HG02938 (cell line): ENCODE data around the gene RNF19B.

Experiments used
- ATAC-seq: cut with Tn5 transposase; IDR thresholded peaks from one replicate; pipeline ENCODE4 v1.9.1; 2021; ENCODE audit warnings: mild to moderate bottlenecking, moderate library complexity; ENCODE audit not compliant: unreplicated experiment

The RNF19B gene

DNA sequence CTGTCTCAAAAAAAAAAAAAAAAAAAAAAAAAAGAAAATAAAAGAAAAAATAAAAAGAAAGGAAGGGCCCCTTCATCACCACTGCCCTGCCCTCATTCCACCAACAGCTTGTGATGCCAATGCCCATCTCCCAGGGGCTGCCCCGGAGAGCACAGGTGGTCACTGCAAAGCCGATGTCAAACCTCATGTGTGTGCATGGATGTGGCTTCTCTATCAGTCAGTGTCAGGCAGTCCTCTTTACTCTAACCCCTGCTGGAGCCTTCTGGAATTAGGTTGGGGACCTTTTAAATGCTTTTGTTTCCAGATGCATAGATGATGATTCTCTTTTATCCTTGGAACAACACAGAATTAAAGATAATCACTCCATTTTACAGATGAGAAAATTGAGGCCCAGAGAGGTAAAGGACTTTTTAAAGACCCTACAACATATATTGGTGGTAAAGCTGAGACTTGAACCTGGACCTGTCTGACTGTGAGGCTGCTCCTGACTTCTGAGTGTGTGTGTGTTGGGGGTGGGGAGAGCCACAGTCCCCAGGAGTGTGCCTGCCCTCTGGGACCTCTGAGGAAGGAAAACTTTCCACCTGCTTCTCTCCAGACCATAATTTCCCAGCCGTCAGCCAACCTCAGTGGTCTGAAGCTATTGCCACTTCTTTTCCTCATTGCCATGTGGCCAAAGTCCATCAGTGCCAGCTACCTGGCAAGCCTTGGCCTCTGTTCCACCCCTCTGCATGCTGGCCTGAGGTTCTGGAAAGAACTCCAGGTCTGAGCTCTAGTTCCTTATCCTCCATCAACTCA, 60.4 kb downstream of the RNF19B start:
- no peak for ATAC-seq

DNA sequence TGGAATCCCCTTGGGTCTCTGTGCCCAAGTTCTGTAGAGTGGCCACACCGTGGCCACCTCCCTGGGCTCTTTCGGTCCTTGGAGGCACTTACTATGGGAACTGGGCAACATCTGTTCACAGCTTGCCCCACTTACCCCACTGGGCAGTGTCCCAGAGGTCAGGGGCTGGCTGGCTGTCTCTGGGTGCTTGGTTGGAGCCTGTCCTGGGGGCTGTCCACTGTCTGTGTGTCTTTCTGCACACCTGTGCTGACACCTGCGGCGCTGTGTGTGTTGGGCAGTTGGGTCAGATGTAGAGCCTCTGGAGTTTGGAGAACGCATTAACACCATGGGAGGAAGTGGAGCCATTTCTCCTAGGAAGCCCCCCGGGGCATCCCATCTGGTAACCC, 62.1 kb downstream of the RNF19B start:
- no peak for ATAC-seq

DNA sequence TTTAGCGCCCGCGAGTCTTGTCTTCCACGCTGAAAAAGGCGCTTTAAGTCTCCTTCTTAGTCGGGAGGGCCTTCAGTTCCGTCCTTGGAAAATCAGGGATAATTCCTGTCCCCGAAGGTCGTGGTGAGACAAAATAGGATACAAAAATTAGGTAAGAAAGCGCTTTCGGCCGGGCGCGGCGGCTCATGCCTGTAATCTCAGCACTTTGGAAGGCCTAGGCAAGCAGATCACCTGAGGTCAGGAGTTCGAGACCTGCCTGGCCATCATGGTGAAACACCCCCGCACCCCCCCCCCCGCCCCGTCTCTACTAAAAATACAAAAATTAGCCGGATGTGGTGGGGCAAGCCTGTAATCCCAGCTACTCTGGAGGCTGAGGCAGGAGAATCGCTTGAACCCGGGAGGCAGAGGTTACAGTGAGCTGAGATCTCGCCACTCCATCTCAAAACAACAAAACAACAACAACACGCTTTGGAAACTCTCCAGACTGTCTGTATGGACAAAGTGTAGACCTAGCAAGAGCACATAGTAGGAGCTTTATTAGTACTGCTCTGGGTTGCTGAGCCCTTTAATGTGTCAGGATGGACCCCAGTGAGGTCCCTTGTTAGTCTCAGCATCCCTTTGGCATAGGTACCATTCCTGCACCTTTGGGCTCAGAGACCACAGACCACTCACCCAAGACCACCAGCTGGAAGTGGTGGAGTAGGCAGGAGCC, 62.6 kb downstream of the RNF19B start:
- ATAC-seq = no peak

DNA sequence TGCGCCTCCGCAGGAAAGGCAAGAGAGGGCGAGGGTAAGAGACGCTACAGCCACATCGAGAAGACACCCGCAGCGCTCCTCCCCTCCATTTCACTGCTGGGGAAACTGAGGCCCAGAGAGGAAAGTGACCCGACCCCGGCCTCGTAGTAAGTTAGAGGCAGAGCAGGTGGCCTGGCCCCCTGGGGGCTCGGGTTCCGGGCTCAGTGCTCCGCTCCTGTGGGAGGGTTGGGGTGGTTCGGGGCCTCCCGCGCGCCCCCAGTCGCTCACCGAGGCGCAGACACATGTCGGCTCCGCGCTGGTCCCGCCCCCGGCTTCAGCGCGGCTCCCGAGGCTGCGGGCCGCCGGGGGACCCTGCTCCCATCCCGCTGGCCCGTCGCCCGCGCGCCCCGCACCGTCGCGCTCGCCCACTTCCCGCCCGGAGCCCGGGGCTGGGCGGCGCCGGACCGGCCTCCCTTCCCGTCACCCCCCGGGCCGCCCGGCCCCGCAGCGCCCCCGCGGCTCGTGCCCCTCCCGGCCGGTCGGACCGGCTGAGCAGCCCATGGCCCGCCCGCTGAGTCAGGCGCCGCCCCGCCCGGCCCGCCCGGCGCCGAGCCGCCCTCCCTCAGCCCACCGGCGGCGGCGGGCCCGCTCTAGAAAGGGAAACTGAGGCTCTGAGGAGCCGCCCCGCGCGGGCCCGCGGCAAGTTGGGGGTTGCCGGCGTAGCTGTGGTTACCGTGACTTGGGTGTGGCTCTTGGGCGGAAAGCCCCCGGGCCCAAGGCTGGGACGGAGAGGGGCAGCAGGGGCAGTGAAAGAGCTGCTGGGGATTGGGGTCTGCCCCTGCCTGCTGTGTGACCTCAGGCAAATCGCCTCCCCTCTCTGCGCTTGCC, 63.4 kb downstream of the RNF19B start, which contains the start of gene TMEM54:
TSS of gene TMEM54 (minus strand) at position 434 of the 867 bp plus-strand sequence. CDS start at position 283, 151 bp downstream.
- ATAC-seq = no peak

DNA sequence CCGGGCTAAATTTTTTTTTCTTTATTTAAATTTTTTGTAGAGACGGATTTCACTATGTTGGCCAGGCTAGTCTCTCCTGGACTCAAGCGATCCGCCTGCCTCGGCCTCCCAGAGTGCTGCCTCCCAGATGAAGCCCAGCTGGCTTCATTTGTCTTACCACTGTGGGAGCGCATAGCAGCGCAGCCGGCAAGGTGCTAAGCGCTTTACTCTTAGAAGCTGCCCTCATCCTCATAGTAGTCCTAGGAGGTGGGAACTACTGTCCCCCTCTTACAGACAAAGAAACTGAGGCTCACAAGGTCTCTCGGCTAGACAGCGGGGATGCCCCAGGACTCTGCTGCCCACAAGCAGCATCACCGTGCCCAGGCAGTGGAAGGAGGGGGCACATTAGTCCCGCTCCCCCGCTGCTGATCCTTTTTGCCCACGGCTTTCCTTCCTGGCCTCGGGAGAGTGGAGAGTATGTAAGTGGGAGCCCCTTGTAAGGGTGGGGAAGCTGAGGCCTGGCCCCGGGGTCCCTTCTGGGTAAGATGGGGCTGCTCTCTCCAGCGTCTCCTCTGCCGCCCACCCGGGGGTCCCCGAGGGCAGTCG, 64.1 kb downstream of the RNF19B start:
- ATAC-seq = no peak

DNA sequence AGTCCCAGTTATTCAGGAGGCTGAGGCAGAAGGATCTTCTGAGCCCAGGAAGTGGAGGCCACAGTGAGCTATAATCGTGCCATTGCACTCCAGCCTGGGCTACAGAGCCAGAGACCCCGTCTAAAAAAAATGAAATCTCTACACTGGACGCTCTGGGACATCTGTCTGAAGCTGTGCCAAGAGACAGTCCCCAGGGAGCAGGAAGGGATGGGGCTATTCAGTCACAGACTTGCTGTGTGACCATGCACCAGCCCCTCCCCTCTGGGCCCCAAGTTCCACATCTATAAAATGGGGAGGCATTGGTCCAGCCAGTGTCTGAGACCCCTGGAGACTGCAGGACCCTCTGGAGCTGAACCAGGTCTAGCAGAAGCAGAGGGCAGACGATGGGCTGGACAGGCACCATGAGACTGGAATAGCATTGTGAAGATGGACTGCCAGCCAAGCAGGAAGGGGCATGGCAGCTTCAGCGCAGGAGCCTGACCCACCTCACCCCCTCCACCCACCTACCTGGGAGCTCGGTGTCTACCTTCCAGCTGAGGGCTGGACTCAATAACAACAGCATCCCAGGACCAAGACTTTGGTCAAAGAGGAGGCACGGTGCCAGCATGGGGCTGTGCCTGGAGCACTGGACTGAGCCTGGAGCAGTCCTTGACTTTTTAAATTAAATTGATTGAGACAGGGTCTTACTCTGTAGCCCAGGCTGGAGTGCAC, 64.9 kb downstream of the RNF19B start:
- no peak for ATAC-seq

DNA sequence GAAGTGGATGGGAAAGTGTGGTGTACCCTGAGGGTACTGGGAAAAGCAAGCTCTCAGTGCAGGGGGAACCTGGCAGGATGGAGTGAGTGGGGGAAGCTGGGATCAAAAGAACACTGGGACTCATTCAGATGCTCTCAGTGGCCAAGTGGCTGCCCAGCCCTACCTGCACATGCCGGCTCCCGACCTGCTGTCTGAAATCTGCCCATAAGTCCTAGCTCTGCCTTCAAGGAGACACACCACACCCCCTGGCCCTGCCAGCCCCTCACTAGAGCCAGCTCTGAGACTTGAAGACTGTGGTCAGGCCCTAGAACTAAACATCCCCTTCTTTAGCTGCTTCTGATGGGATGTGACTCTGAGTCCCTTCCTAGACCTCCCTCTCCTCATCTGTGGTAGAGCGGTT, 65.7 kb downstream of the RNF19B start:
- ATAC-seq = no peak

- ATAC-seq = no peak
Observed at GRCh38 chr1:32898056-32898455, 66.6 kb downstream of the RNF19B start.

DNA sequence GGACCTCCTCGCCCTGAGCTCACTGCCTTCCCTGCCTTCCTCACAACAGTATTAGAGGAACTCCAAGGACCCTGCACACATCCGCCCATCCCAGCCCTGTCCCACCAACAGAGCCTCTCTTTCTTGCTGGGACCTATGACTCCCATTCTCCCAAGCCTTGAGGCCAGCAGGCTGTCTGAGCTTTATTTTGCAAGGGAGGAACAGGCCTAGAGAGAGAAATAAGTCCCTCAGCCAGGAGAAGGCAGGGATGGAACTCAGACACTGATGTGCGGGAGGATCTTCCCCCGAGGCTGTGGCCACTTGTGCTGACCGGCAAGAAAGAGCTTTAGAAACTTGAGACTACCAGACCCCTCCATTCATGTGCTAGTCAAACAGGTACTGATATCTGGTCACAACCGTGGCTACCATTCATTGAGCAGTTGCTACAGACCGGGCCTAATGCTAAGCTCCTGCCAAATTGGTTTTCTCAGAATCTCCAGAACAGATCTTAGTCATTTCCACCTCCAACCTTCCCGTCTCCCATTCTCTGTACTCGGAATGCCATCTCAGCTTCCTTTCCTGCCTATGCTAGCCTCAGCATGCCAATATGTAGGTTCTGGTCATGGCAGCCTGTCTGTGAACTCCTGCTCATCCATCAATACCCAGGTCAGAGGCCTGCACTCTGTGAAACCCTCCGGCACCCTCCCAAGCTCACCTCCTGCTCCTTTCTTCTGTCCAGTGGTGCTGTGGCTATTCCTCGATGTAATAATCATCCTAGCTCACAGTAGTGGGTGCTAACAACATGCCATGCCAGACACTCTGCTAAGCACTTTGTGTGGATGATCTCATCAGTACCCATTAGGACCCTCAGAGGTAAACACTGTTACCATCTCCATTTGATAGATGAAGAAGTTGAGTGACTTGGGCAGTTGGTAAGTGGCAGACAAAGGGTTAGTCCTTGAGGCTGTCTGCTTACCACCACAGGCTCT, 67.2 kb downstream of the RNF19B start:
- ATAC-seq = no peak

DNA sequence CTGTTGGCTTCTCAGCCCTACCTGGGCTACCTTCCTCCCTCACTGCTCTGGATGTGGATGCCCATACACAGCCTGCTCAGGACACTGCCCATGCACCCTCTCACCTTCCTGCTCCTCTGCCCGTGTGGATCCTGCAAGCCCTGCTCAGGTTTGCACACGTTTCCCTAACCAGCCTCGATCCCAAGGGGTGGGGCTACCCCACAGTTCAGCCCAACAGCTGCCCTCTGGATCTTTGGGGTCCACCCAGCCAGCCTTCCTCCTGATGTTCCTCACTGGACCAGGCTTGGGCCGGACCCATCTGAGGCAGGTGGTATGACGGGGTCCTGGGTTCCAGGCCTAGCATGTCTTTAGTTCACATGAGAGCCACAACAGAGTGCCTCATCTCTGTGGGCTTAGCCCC, 68.2 kb downstream of the RNF19B start:
- ATAC-seq = no peak

- no peak for ATAC-seq
Observed at GRCh38 chr1:32895325-32896215, 69.0 kb downstream of the RNF19B start.

DNA sequence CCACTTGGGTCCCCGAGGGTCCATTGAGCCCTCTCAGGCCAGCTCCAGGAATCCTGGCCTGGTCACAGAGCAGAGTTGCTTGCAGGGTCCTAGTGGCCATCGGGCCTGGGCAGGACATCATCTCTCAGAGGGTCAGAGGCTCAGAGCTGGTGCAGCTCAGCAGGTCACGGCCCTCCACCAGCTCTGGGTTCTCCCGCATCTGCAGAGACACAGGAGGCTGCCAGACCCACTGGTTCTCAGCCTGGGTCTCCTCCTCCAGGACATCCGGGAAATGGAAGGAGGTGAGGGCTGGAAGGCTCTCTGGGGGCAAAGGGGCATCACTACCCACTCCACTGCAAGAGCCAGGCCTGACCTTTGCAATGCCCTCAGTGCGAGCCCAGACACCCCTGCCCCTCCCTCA, 69.9 kb downstream of the RNF19B start:
- no peak for ATAC-seq

DNA sequence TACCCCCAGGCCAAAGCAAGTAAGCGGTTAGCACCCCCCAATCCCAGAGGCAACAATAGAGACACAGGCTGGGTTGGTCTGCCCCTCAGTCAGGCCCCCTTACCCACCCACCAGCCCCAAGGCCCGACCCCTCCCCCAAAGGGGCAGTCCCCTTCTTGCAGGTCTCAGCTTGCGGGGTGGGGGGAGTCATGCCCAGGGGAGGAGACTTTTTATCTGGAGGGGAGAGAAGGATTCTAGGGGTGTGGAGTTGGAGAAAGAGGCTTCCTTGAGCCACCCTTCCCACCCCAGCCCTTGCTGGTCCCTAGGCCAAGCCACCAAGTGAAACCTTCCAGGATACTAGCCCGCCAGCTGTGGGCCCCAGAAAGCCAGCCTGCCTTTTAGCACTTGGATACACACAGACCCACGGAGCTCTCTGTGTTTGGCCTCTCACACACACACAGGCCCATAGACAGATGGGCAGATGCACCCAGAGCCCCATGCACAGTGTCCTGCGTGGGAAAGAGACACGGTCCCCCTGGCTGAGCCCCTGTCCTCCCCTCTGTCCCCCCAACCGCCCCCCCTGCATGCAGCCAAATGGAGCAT, 70.5 kb downstream of the RNF19B start:
- no peak for ATAC-seq

DNA sequence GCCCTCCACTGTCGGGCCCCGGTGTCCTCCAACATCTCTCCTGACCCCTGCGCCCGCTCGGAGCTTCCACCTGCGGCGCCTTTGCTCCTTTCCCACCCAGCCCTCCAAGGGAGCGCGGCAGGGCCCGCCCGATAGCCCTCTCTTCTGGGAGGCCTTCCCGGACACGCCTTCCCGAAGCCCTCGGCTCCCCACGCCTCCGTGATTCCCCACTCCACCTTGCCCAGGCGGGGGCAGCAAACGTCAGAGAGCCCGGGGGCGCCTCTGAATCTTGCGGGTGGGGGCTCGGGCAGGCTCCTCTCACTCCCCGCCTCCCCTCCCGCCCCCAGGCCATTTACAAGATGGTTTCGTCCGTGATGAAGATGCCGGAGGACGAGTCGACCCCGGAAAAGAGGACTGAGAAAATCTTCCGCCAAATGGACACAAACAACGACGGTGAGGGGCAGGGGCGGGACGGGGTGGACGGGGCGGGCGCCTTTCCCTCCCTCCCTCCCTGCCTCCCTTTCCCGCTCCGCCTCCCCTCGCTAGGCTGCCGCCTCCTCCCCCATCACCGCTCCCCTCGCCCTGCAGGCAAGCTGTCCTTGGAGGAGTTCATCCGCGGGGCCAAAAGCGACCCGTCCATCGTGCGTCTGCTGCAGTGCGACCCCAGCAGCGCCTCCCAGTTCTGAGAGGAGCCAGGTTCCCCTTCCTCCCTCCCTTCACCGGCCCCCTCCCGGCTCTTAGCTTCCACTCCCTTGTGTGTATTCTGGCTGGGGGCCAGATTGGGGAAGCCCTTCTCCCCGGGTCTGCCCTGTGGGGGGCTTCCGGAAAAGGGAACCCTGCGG, 71.2 kb downstream of the RNF19B start:
- no peak for ATAC-seq

- ATAC-seq = no peak
Observed at GRCh38 chr1:32892368-32893197, 72.0 kb downstream of the RNF19B start.

DNA sequence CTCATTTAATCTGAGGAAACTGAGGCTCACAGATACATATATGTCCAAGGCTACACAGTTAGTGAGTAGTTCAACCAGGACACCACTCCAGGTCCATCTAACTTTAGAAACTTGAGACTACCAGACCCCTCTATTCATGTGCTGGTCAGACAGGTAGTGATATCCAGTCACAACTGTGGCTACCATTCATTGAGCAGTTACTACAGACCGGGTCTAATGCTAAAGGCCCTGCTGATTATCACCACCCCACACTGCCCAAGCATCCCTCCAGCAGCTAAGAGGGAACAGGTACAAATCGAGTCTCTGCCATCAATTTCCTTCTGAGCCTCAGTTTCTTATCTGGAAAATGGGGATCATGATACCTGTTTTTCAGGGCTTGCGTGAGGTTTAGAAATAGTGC, 73.0 kb downstream of the RNF19B start:
- no peak for ATAC-seq
